HG03571 (cell line): Measurements from ENCODE around the gene DR1.
"Not testable (repeated sequence)": the region's sequence is repeated elsewhere in the genome, so short reads cannot be mapped to it uniquely, and the experiment has no call there.

Experiments used
- ATAC-seq: cut with Tn5 transposase; IDR thresholded peaks from one replicate; pipeline ENCODE4 v1.9.1; 2021; ENCODE audit not compliant: unreplicated experiment

The DR1 gene

GRCh38 chr1:93374334-93375106 lies 28.8 kb downstream of the DR1 start:
- no peak for ATAC-seq

- ATAC-seq = no peak
Measured at GRCh38 chr1:93384656-93385055, 38.9 kb downstream of the DR1 start.

GRCh38 chr1:93386268-93386667 lies 40.6 kb downstream of the DR1 start:
- ATAC-seq = not testable (repeated sequence)

GRCh38 chr1:93394514-93394913 lies 48.8 kb downstream of the DR1 start:
- ATAC-seq = no peak

- ATAC-seq = no peak
Measured at GRCh38 chr1:93395195-93395594, 49.5 kb downstream of the DR1 start.

GRCh38 chr1:93399781-93400180 lies 54.1 kb downstream of the DR1 start:
- ATAC-seq = no peak

- ATAC-seq = no peak
Measured at GRCh38 chr1:93408203-93408602, 62.5 kb downstream of the DR1 start.

GRCh38 chr1:93411000-93411399 lies 65.3 kb downstream of the DR1 start:
- no peak for ATAC-seq

- no peak for ATAC-seq
Measured at GRCh38 chr1:93414749-93415148, 69.0 kb downstream of the DR1 start.

GRCh38 chr1:93415296-93415695 lies 69.6 kb downstream of the DR1 start:
- ATAC-seq = no peak

GRCh38 chr1:93416183-93416582 lies 70.5 kb downstream of the DR1 start:
- ATAC-seq = no peak
